Bronchial epithelial cell (primary cell): ENCODE data around the gene POC1B. TPM values are rescaled to one million over a fixed set of nuclear protein-coding genes. Genes with fewer than 3 reads are reported as not detected.

Source experiments
- DNase-seq: peaks from one replicate; pipeline ENCODE4 v3.0.0-alpha.2; 2010; ENCODE audit warnings: low read depth
- FAIRE-seq: peaks from 2 replicates; lab custom pipeline; 2011; peaks lifted over from hg19 to GRCh38; lab: Jason Lieb, UNC
- H3K27me3 ChIP-seq: 2 replicates; pipeline ENCODE4 v1.5.1; 2011; ENCODE audit warnings: low read length; ENCODE audit not compliant: control insufficient read depth, insufficient read depth
- H3K36me3 ChIP-seq: 2 replicates; pipeline ENCODE4 v1.5.1; 2011; ENCODE audit warnings: low read length; ENCODE audit not compliant: control insufficient read depth, insufficient read depth
- H3K4me3 ChIP-seq: 2 replicates; pipeline ENCODE4 v1.5.1; 2011; ENCODE audit warnings: mild to moderate bottlenecking, low read depth, low read length, control low read depth
- total RNA-seq: library from RNA; depleted of rRNA; stranded (reverse); fragments of >200 nt; gene quantifications from 2 replicates; pipeline ENCODE4 v1.2.1, GENCODE V29; 2014
- TF ChIP-seq, protein P1 (sequence below): IDR thresholded peaks from 2 replicates; pipeline ENCODE4 v1.5.1; 2011; ENCODE audit warnings: mild to moderate bottlenecking, moderate library complexity, low read length, control low read depth, inconsistent platforms; ENCODE audit not compliant: insufficient read depth, severe bottlenecking

The POC1B gene
- total RNA-seq, 1 donor from 2014 or later = 12.6 TPM

DNA sequence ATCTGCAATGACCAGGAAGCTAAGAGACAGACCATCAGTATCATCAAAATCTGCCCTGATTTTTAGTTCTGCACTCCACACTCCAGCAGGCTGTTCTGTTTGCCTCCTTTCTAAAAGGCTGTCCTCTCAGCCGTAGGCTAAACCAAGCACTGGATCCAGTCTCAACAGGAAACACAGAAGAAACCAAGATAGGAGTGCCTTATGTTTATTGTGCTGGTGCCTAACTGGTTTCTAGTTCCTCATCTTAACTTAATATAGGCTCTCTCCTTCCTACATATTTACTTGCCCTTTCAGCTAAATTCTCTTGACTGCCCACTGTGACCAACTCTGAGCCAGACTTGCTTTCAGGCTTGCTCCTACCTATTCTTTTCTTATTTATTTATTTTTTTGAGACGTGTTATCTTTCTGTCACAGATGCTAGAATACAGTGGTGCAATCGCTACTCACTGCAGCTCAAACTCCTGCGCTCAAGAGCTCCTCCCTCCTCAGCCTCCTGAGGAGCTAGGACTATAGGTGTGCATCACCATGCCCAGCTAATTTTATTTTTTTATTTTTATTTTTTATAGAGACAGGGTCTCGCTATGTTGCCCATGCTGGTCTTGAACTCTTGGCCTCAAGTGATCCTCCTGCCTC is 32.1 kb downstream of the POC1B start:
- H3K4me3 ChIP-seq = no peak overlapping the region
- DNase-seq (no peak), FAIRE-seq (no peak)
- peaks cover 3% of the 10 kb centered on the region for H3K36me3 ChIP-seq
- TF ChIP-seq, protein P1, sequence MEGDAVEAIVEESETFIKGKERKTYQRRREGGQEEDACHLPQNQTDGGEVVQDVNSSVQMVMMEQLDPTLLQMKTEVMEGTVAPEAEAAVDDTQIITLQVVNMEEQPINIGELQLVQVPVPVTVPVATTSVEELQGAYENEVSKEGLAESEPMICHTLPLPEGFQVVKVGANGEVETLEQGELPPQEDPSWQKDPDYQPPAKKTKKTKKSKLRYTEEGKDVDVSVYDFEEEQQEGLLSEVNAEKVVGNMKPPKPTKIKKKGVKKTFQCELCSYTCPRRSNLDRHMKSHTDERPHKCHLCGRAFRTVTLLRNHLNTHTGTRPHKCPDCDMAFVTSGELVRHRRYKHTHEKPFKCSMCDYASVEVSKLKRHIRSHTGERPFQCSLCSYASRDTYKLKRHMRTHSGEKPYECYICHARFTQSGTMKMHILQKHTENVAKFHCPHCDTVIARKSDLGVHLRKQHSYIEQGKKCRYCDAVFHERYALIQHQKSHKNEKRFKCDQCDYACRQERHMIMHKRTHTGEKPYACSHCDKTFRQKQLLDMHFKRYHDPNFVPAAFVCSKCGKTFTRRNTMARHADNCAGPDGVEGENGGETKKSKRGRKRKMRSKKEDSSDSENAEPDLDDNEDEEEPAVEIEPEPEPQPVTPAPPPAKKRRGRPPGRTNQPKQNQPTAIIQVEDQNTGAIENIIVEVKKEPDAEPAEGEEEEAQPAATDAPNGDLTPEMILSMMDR = no peak
- H3K27me3 ChIP-seq = no peaks in the 10 kb centered on the region

DNA sequence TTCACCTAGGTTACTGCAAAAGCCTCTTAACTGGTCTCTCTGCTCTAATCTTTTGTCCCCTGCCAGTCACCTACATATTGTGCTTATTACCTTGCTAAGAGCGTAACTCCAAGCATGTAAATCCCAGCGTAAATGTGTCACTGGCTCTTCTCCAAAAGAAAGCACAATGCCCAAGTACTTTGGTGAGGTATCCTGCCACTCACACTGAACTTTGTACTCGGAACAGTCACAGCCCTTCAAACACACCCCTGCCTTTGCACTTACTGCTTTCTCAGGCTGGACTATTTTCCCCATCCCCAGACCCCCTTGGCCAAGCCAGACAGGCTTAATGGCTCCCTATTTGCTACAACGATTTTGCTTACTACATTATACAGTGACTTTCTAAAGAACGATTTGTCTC is 33.0 kb downstream of the POC1B start:
- Histone ChIP-seq H3K36me3 (peaks cover 3% of the 10 kb centered on the region), H3K27me3 (no peaks in the 10 kb centered on the region), H3K4me3 (no peak overlapping the region)
- DNase-seq (no peak), FAIRE-seq (no peak)
- TF ChIP-seq, protein P1 = no peak

DNA sequence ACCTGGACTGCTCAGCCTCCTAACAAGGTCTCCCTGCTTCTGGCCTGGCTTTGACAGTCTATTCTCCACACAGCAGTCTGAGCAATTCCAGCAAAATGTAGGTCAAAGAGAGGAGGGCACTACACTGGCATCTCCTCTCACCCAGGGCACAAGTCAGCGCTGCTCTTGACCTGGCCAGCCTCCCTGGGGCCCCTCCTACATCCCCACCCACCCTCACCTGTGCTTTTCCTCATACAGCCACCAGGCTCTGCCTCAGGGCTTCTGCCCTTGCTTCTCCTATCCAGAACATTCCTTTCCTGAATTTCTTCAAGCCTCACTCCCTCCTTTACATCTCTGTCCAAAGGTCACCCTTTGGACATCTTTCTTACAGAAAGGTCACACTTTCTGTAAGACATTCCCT is 34.9 kb downstream of the POC1B start:
- TF ChIP-seq, protein P1 = no peak
- no peak for DNase-seq
- FAIRE-seq = no peak

DNA sequence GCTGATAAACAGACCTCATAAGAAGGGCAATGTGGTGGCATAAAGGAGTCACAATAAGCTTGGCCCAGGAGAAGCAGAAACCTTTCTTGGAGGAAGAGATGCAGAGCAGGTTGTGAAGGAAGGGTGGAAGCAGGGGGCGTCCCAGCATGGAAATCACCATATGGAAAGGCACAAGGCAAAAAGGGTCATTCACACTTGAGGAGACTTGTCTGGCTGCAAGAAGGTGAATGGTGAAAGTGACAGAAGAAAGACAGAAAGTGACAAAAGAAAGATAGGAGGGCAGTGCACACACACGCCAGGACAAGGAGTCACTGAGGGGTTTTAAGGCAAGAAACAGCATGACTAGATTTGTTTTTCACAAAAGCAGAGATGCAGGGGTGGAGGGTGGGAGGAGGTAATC is 39.6 kb downstream of the POC1B start:
- Histone ChIP-seq H3K36me3 (peaks cover 3% of the 10 kb centered on the region), H3K27me3 (no peaks in the 10 kb centered on the region), H3K4me3 (no peak overlapping the region)
- no peak for DNase-seq
- FAIRE-seq = peak; percentile 58
- TF ChIP-seq, protein P1 = no peak

More for the DNA sequence above, 34.9 kb downstream of the POC1B start:
- no peaks in the 10 kb centered on the region for H3K27me3 ChIP-seq
- peaks cover 3% of the 10 kb centered on the region for H3K36me3 ChIP-seq
- no peak overlapping the region for H3K4me3 ChIP-seq

DNA sequence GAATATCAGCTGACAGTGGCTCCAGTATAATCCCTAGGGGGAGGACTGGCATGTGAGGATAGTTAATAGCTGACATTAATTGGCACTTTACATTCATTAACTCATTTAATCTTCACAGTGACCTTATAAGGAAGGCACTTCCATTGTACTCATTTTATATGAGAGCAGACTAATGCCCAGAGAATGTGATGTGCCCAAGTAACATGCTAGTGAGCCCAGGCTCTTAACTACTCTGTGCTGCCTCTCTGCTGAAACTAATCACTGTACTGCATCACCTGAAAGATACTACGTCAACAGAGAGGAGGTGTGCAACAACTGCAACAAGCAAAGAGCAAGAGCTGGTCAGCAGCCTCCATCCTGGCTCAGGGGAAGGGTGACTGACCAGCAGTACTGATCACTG is 41.4 kb downstream of the POC1B start:
- peaks cover under 1% of the 10 kb centered on the region for H3K36me3 ChIP-seq
- TF ChIP-seq, protein P1 = no peak
- no peak for DNase-seq
- no peak overlapping the region for H3K4me3 ChIP-seq
- no peak for FAIRE-seq
- H3K27me3 ChIP-seq = no peaks in the 10 kb centered on the region
